WTC11 (cell line): ENCODE data around the gene COBLL1. TPM values are rescaled to one million over a fixed set of nuclear protein-coding genes. Genes with fewer than 3 reads are reported as not detected.

Experiments
- ATAC-seq: fragments of 200-7000 bp; cut with Tn5 transposase; 2 replicates; pipeline ENCODE4 v1.10.0; 2021; ENCODE audit warnings: mild to moderate bottlenecking, moderate library complexity
- CTCF ChIA-PET: fragments of 300-600 bp; sonication (Branson Sonifier 250); formaldehyde crosslinking; loops from one replicate; lab custom pipeline; 2021; ENCODE audit warnings: antibody characterized with exemption; lab: Charles Lee
- POLR2A ChIA-PET: fragments of 350-600 bp; sonication (Branson Sonifier 250); formaldehyde crosslinking; loops from one replicate; lab custom pipeline; 2021; ENCODE audit warnings: antibody characterized with exemption; lab: Charles Lee
- DNase-seq: peaks from one replicate; pipeline ENCODE4 v3.0.0; 2021; ENCODE audit warnings: low spot score
- H3K27ac Mint-ChIP-seq: 2 replicates; pipeline ENCODE4 v1.8.0; 2021; ENCODE audit warnings: mixed read lengths
- H3K27me3 Mint-ChIP-seq: 2 replicates; pipeline ENCODE4 v1.8.0; 2021; ENCODE audit warnings: low read depth, mild to moderate bottlenecking, moderate library complexity, mixed read lengths
- H3K36me3 Mint-ChIP-seq: 2 replicates; pipeline ENCODE4 v1.8.0; 2021; ENCODE audit warnings: mixed read lengths
- H3K4me1 Mint-ChIP-seq: 2 replicates; pipeline ENCODE4 v1.8.0; 2022; ENCODE audit warnings: mixed read lengths
- H3K4me3 Mint-ChIP-seq: 2 replicates; pipeline ENCODE4 v1.8.0; 2021; ENCODE audit warnings: mild to moderate bottlenecking, moderate library complexity, mixed read lengths
- H3K9me3 Mint-ChIP-seq: 2 replicates; pipeline ENCODE4 v1.8.0; 2021; ENCODE audit warnings: mixed read lengths
- ARID4B ChIP-seq: sonication (generic); formaldehyde crosslinking; IDR thresholded peaks from 2 replicates; pipeline ENCODE4 v1.8.0; 2023; ENCODE audit warnings: missing genetic modification reagents, mild to moderate bottlenecking, borderline replicate concordance
- CBFB ChIP-seq: sonication (generic); formaldehyde crosslinking; IDR thresholded peaks from 2 replicates; pipeline ENCODE4 v1.8.1; 2022; ENCODE audit warnings: mild to moderate bottlenecking, low read depth, missing genetic modification reagents
- HMGA2 ChIP-seq: fragments of 250-450 bp; sonication (Bioruptor Pico); IDR thresholded peaks from 2 replicates; pipeline ENCODE4 v1.4.0; 2021; ENCODE audit warnings: mild to moderate bottlenecking, moderate library complexity
- KAT7 ChIP-seq: sonication (generic); formaldehyde crosslinking; IDR thresholded peaks from 2 replicates; pipeline ENCODE4 v1.8.1; 2023; ENCODE audit warnings: missing genetic modification reagents, mild to moderate bottlenecking, borderline replicate concordance
- MYBL2 ChIP-seq: sonication (generic); formaldehyde crosslinking; IDR thresholded peaks from 2 replicates; pipeline ENCODE4 v1.8.1; 2023; ENCODE audit warnings: mild to moderate bottlenecking, moderate library complexity, missing genetic modification reagents
- NFATC4 ChIP-seq: fragments of 250-450 bp; sonication (Bioruptor Pico); IDR thresholded peaks from 2 replicates; pipeline ENCODE4 v1.9.0; 2021; ENCODE audit warnings: mild to moderate bottlenecking
- NR2C2 ChIP-seq: sonication (generic); formaldehyde crosslinking; IDR thresholded peaks from 2 replicates; pipeline ENCODE4 v1.8.0; 2022; ENCODE audit warnings: mild to moderate bottlenecking, missing genetic modification reagents
- NR3C1 ChIP-seq: sonication (generic); formaldehyde crosslinking; conservative IDR thresholded peaks from 2 replicates; pipeline ENCODE4 v1.8.1; 2023; ENCODE audit warnings: low read depth, mild to moderate bottlenecking, missing genetic modification reagents
- OVOL2 ChIP-seq: fragments of 250-450 bp; sonication (Bioruptor Pico); IDR thresholded peaks from 2 replicates; pipeline ENCODE4 v1.9.0; 2021; ENCODE audit warnings: mild to moderate bottlenecking, borderline replicate concordance
- SOX15 ChIP-seq: fragments of 250-450 bp; sonication (Bioruptor Pico); IDR thresholded peaks from 2 replicates; pipeline ENCODE4 v1.9.0; 2021; ENCODE audit warnings: mild to moderate bottlenecking
- SP1 ChIP-seq: sonication (generic); formaldehyde crosslinking; conservative IDR thresholded peaks from 2 replicates; pipeline ENCODE4 v1.8.1; 2022; ENCODE audit warnings: missing genetic modification reagents
- TEAD4 ChIP-seq: sonication (generic); formaldehyde crosslinking; IDR thresholded peaks from 2 replicates; pipeline ENCODE4 v1.8.0; 2022; ENCODE audit warnings: mild to moderate bottlenecking, missing genetic modification reagents
- ZNF232 ChIP-seq: sonication (generic); formaldehyde crosslinking; IDR thresholded peaks from 2 replicates; pipeline ENCODE4 v1.8.0; 2022; ENCODE audit warnings: mild to moderate bottlenecking, missing genetic modification reagents
- ZNF317 ChIP-seq: sonication (generic); formaldehyde crosslinking; IDR thresholded peaks from 2 replicates; pipeline ENCODE4 v1.8.1; 2023; ENCODE audit warnings: low read depth, mild to moderate bottlenecking, moderate library complexity, missing genetic modification reagents, borderline replicate concordance
- ZNF532 ChIP-seq: fragments of 250-450 bp; sonication (Bioruptor Pico); IDR thresholded peaks from 2 replicates; pipeline ENCODE4 v1.9.0; 2021; ENCODE audit warnings: mild to moderate bottlenecking, borderline replicate concordance
- total RNA-seq: library from RNA; stranded (reverse); gene quantifications from 3 replicates; pipeline ENCODE4 v1.2.3, GENCODE V29; 2021
- TF ChIP-seq, protein P1 (sequence below): sonication (generic); formaldehyde crosslinking; IDR thresholded peaks from 2 replicates; pipeline ENCODE4 v1.8.1; 2023; ENCODE audit warnings: mild to moderate bottlenecking, missing genetic modification reagents, borderline replicate concordance
- TF ChIP-seq, protein P2 (sequence below): sonication (generic); formaldehyde crosslinking; IDR thresholded peaks from 2 replicates; pipeline ENCODE4 v1.8.0; 2022; ENCODE audit warnings: mild to moderate bottlenecking, missing genetic modification reagents
- TF ChIP-seq, protein P3 (sequence below): sonication (generic); formaldehyde crosslinking; IDR thresholded peaks from 2 replicates; pipeline ENCODE4 v1.8.1; 2022; ENCODE audit warnings: missing genetic modification reagents, borderline replicate concordance
- TF ChIP-seq, protein P4 (sequence below): sonication (generic); formaldehyde crosslinking; IDR thresholded peaks from 2 replicates; pipeline ENCODE4 v1.8.1; 2023; ENCODE audit warnings: mild to moderate bottlenecking, missing genetic modification reagents

Gene COBLL1
- total RNA-seq, 1 experiment from 2014 or later = 5.8 TPM

GRCh38 chr2:164651361-164651760, 190.3 kb downstream of the COBLL1 start:
- POLR2A ChIA-PET = no interaction called here
- DNase-seq (no peak), ATAC-seq (peak; percentile 90)
- Mint-ChIP-seq H3K9me3 (peaks cover 40% of the 10 kb centered on the region), H3K4me3 (no peak overlapping the region), H3K36me3 (peaks cover 29% of the 10 kb centered on the region), H3K4me1 (peaks cover 25% of the 10 kb centered on the region), H3K27ac (no peak overlapping the region), H3K27me3 (peaks cover 54% of the 10 kb centered on the region)
- CTCF ChIA-PET = interaction anchor here (0.5 to 1.4 kb wide), 5 partner anchors 14 to 394 kb away, joined by 3 to 5 read pairs (median 3); partner anchors contain the start of gene GRB14
- TF ChIP-seq SP1 (CRISPR knock-in tag) (no peak), CBFB (CRISPR knock-in tag) (no peak), SOX15 (CRISPR knock-in tag) (no peak), NR3C1 (no peak), NR2C2 (no peak), ARID4B (CRISPR knock-in tag) (no peak), NFATC4 (CRISPR knock-in tag) (no peak), MYBL2 (CRISPR knock-in tag) (no peak), OVOL2 (CRISPR knock-in tag) (no peak), HMGA2 (no peak), ZNF317 (CRISPR knock-in tag) (no peak), KAT7 (CRISPR knock-in tag) (no peak), ZNF532 (CRISPR knock-in tag) (no peak), TEAD4 (CRISPR knock-in tag) (no peak), ZNF232 (no peak)
- TF ChIP-seq, protein P1, sequence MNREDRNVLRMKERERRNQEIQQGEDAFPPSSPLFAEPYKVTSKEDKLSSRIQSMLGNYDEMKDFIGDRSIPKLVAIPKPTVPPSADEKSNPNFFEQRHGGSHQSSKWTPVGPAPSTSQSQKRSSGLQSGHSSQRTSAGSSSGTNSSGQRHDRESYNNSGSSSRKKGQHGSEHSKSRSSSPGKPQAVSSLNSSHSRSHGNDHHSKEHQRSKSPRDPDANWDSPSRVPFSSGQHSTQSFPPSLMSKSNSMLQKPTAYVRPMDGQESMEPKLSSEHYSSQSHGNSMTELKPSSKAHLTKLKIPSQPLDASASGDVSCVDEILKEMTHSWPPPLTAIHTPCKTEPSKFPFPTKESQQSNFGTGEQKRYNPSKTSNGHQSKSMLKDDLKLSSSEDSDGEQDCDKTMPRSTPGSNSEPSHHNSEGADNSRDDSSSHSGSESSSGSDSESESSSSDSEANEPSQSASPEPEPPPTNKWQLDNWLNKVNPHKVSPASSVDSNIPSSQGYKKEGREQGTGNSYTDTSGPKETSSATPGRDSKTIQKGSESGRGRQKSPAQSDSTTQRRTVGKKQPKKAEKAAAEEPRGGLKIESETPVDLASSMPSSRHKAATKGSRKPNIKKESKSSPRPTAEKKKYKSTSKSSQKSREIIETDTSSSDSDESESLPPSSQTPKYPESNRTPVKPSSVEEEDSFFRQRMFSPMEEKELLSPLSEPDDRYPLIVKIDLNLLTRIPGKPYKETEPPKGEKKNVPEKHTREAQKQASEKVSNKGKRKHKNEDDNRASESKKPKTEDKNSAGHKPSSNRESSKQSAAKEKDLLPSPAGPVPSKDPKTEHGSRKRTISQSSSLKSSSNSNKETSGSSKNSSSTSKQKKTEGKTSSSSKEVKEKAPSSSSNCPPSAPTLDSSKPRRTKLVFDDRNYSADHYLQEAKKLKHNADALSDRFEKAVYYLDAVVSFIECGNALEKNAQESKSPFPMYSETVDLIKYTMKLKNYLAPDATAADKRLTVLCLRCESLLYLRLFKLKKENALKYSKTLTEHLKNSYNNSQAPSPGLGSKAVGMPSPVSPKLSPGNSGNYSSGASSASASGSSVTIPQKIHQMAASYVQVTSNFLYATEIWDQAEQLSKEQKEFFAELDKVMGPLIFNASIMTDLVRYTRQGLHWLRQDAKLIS (CRISPR knock-in tag) = no peak
- TF ChIP-seq, protein P2, sequence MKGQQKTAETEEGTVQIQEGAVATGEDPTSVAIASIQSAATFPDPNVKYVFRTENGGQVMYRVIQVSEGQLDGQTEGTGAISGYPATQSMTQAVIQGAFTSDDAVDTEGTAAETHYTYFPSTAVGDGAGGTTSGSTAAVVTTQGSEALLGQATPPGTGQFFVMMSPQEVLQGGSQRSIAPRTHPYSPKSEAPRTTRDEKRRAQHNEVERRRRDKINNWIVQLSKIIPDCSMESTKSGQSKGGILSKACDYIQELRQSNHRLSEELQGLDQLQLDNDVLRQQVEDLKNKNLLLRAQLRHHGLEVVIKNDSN (CRISPR knock-in tag) = no peak
- TF ChIP-seq, protein P3, sequence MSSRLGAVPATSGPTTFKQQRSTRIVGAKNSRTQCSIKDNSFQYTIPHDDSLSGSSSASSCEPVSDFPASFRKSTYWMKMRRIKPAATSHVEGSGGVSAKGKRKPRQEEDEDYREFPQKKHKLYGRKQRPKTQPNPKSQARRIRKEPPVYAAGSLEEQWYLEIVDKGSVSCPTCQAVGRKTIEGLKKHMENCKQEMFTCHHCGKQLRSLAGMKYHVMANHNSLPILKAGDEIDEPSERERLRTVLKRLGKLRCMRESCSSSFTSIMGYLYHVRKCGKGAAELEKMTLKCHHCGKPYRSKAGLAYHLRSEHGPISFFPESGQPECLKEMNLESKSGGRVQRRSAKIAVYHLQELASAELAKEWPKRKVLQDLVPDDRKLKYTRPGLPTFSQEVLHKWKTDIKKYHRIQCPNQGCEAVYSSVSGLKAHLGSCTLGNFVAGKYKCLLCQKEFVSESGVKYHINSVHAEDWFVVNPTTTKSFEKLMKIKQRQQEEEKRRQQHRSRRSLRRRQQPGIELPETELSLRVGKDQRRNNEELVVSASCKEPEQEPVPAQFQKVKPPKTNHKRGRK (CRISPR knock-in tag) = no peak
- TF ChIP-seq, protein P4, sequence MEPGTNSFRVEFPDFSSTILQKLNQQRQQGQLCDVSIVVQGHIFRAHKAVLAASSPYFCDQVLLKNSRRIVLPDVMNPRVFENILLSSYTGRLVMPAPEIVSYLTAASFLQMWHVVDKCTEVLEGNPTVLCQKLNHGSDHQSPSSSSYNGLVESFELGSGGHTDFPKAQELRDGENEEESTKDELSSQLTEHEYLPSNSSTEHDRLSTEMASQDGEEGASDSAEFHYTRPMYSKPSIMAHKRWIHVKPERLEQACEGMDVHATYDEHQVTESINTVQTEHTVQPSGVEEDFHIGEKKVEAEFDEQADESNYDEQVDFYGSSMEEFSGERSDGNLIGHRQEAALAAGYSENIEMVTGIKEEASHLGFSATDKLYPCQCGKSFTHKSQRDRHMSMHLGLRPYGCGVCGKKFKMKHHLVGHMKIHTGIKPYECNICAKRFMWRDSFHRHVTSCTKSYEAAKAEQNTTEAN (CRISPR knock-in tag) = no peak
